Lung (tissue), 12 donors: ENCODE data around the gene DOCK1. TPM values are rescaled to one million over a fixed set of nuclear protein-coding genes. Genes with fewer than 3 reads are reported as not detected.

ENCODE experiments used
- ATAC-seq: fragments of 200-7000 bp; cut with Tn5 transposase; one replicate; pipeline ENCODE4 v1.9.1; 2020; ENCODE audit warnings: moderate number of reproducible peaks; ENCODE audit not compliant: insufficient read depth, low FRiP score
- DNase-seq, 3 donors: peaks; one replicate each; pipeline ENCODE4 v3.0.0-alpha.2; 2013 to 2017
- H3K27ac ChIP-seq, 2 donors: one replicate each; pipeline ENCODE4 v1.5.1; 2013; ENCODE audit warnings: mild to moderate bottlenecking in 2 of 2, moderate library complexity in 2 of 2, control low read depth in 1 of 2, inconsistent platforms in 1 of 2, low read depth in 1 of 2, low read length in 1 of 2
- H3K27me3 ChIP-seq, 3 donors: one replicate each; pipeline ENCODE4 v1.5.1; 2013; ENCODE audit warnings: low read length in 2 of 3; ENCODE audit not compliant: control insufficient read depth in 3 of 3, insufficient read depth in 3 of 3
- H3K36me3 ChIP-seq, 4 donors: one replicate each; pipeline ENCODE4 v1.5.1; 2013; ENCODE audit warnings: low read length in 4 of 4, mild to moderate bottlenecking in 1 of 4, moderate library complexity in 1 of 4; ENCODE audit not compliant: control insufficient read depth in 4 of 4, insufficient read depth in 4 of 4
- H3K4me1 ChIP-seq, 5 donors: one replicate each; pipeline ENCODE4 v1.5.1; 2013; ENCODE audit warnings: low read length in 5 of 5, mild to moderate bottlenecking in 2 of 5, moderate library complexity in 1 of 5; ENCODE audit not compliant: control insufficient read depth in 5 of 5, insufficient read depth in 5 of 5
- H3K4me3 ChIP-seq: one replicate; pipeline ENCODE4 v1.5.1; 2013; ENCODE audit warnings: mild to moderate bottlenecking, control low read depth, moderate library complexity
- H3K9ac ChIP-seq, 2 donors: one replicate each; pipeline ENCODE4 v1.5.1; 2013; ENCODE audit warnings: low read length in 2 of 2, control low read depth in 1 of 2; ENCODE audit not compliant: insufficient read depth in 1 of 2
- H3K9me3 ChIP-seq, 4 donors: one replicate each; pipeline ENCODE4 v1.5.1; 2013; ENCODE audit warnings: low read length in 3 of 4, mild to moderate bottlenecking in 1 of 4, moderate library complexity in 1 of 4; ENCODE audit not compliant: control insufficient read depth in 4 of 4, insufficient read depth in 3 of 4
- WGBS, 2 donors: extraction: QIAGEN DNeasy Blood & Tissue Kit; methylation state at CpG; one replicate each; pipeline ENCODE4 v1.1.7; 2013; 5-methylcytosine and 5-hydroxymethylcytosine counted together
- polyA plus RNA-seq, 2 donors: library from polyadenylated mRNA; stranded (reverse); fragments of 200-250 nt; gene quantifications; one replicate each; pipeline ENCODE4 v1.2.1, GENCODE V29; 2013
- total RNA-seq, 2 donors: library from RNA; depleted of rRNA in 1 of 2; stranded (reverse); fragments of >200 nt in 1 of 2; gene quantifications; one replicate each; pipeline ENCODE4 v1.2.1, GENCODE V29; 2014 to 2021
- TF ChIP-seq, protein P1 (sequence below): IDR thresholded peaks from 2 replicates; pipeline ENCODE4 v1.5.1; 2012; ENCODE audit warnings: mild to moderate bottlenecking; ENCODE audit errors: control extremely low read depth, extremely low read depth
- donor health status: control.
- donor health status: control.
- donor health status: Bipolar disorder and iron deficiency.
- donor health status: healthy.
- donor health status: DM: yes; HTN: yes; CAD: no.

DOCK1 gene
- total and polyA plus RNA-seq, 4 donors: 11.2 to 102 (median 30.5) TPM

DNA sequence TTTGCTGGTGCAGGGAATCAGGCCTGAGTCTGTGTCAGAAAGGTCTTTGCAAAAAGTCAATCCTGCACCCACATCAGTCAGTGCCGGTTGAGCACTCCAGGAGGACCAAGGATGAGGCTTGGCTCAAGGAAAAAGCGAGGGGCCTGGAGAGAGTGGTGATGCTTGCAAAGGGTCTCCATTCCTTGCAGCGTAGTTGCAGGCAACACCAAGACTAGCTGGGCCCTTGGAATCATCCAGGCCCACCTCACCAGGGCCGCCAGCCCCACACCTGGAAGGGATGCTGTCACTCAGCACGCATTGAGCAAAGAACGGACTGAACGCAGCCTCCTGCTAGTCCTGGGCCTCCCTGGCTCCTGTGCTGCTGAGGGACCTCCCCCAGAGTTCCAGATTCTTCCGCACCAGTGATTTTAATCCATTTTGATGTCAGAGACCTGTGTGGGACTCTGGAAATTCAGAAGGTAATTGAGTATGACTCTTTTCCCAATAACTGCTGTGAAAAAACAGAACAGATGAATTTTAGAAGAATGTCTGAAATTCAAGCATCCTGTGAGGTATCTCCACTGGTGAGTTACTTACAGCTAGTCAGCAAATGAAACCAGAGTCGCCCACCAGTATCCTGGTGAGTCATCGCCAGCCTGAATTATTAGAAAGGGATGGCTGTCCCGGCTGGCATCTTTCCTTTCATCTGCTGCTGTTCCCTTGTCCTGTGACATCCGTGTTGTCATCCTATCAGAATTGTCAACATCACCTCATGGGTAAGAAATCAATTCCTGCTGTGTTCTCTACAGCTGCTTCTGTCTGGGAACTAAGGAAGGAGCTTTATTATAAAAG lies 493.1 kb downstream of the DOCK1 start:
- no peak for ATAC-seq
- Histone ChIP-seq H3K4me3 (no peak overlapping the region), H3K36me3 (peaks cover 2 to 5% (median 4%) of the 10 kb centered on the region in 4 donors), H3K27me3 (no peaks in the 10 kb centered on the region), H3K9me3 (no peaks in the 10 kb centered on the region), H3K4me1 (peaks cover 0 to 26% (median 8%) of the 10 kb centered on the region in 5 donors), H3K27ac (no peak overlapping the region), H3K9ac (no peak overlapping the region)
- no peak for DNase-seq
- TF ChIP-seq, protein P1, sequence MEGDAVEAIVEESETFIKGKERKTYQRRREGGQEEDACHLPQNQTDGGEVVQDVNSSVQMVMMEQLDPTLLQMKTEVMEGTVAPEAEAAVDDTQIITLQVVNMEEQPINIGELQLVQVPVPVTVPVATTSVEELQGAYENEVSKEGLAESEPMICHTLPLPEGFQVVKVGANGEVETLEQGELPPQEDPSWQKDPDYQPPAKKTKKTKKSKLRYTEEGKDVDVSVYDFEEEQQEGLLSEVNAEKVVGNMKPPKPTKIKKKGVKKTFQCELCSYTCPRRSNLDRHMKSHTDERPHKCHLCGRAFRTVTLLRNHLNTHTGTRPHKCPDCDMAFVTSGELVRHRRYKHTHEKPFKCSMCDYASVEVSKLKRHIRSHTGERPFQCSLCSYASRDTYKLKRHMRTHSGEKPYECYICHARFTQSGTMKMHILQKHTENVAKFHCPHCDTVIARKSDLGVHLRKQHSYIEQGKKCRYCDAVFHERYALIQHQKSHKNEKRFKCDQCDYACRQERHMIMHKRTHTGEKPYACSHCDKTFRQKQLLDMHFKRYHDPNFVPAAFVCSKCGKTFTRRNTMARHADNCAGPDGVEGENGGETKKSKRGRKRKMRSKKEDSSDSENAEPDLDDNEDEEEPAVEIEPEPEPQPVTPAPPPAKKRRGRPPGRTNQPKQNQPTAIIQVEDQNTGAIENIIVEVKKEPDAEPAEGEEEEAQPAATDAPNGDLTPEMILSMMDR: no peak
- WGBS, 2 donors: 91 to 96% methylated on average over 12 of the region's 12 CpGs

GRCh38 chr10:127398971-127399365 lies 493.7 kb downstream of the DOCK1 start:
- Histone ChIP-seq H3K27me3 (no peaks in the 10 kb centered on the region), H3K9ac (no peak overlapping the region), H3K4me1 (peaks cover 0 to 20% (median 6%) of the 10 kb centered on the region in 5 donors), H3K4me3 (no peak overlapping the region), H3K27ac (no peak overlapping the region), H3K9me3 (no peaks in the 10 kb centered on the region), H3K36me3 (peaks cover 2 to 5% (median 4%) of the 10 kb centered on the region in 4 donors)
- TF ChIP-seq, protein P1: no peak
- 90 to 96% methylated on average over 10 of the region's 10 CpGs for WGBS, 2 donors
- ATAC-seq (no peak), DNase-seq (no peak)

GRCh38 chr10:127399668-127400067 lies 494.4 kb downstream of the DOCK1 start:
- H3K27me3 ChIP-seq: no peaks in the 10 kb centered on the region
- no peak overlapping the region for H3K27ac ChIP-seq
- no peak overlapping the region for H3K4me3 ChIP-seq
- TF ChIP-seq, protein P1: no peak
- no peak for ATAC-seq
- WGBS, 2 donors: 51 to 73% methylated on average over 5 of the region's 5 CpGs
- no peaks in the 10 kb centered on the region for H3K9me3 ChIP-seq
- peaks cover 2 to 5% (median 4%) of the 10 kb centered on the region in 4 donors for H3K36me3 ChIP-seq
- DNase-seq: no peak
- H3K9ac ChIP-seq: no peak overlapping the region
- peaks cover 0 to 16% (median 4%) of the 10 kb centered on the region in 5 donors for H3K4me1 ChIP-seq
